Keratinocyte (primary cell): ENCODE results near the gene TBC1D9B. TPM values are rescaled to one million over a fixed set of nuclear protein-coding genes. Genes with fewer than 3 reads are reported as not detected.

Experiments
- DNase-seq: peaks from one replicate; pipeline ENCODE4 v3.0.0-alpha.2; 2011; ENCODE audit warnings: low read depth, missing footprints, low spot score
- FAIRE-seq: peaks from 2 replicates; lab custom pipeline; 2011; peaks lifted over from hg19 to GRCh38; lab: Jason Lieb, UNC
- H2AFZ ChIP-seq: 2 replicates; pipeline ENCODE4 v1.6.0; 2012; ENCODE audit warnings: low read length, control low read depth, inconsistent platforms; ENCODE audit not compliant: control insufficient read depth
- H3K27ac ChIP-seq: 2 replicates; pipeline ENCODE4 v1.5.1; 2011; ENCODE audit warnings: low read length; ENCODE audit not compliant: control insufficient read depth, insufficient read depth
- H3K27me3 ChIP-seq: 3 replicates; pipeline ENCODE4 v1.6.0; 2011; ENCODE audit warnings: low read length; ENCODE audit not compliant: control insufficient read depth, insufficient read depth; ENCODE audit errors: extremely low read depth
- H3K36me3 ChIP-seq, 2 experiments: 2 replicates in 1 of 2; 3 replicates in 1 of 2; pipeline ENCODE4 v1.5.1; 2011; ENCODE audit warnings: low read length in 2 of 2, mild to moderate bottlenecking in 1 of 2; ENCODE audit not compliant: control insufficient read depth in 2 of 2, insufficient read depth in 2 of 2; ENCODE audit errors: extremely low read depth in 1 of 2
- H3K4me1 ChIP-seq: 3 replicates; pipeline ENCODE4 v1.5.1; 2011; ENCODE audit warnings: low read length; ENCODE audit not compliant: control insufficient read depth, insufficient read depth; ENCODE audit errors: extremely low read depth
- H3K4me2 ChIP-seq: 3 replicates; pipeline ENCODE4 v1.6.0; 2011; ENCODE audit warnings: low read depth, low read length; ENCODE audit not compliant: control insufficient read depth, insufficient read depth; ENCODE audit errors: extremely low read depth
- H3K4me3 ChIP-seq, 3 experiments: fragments of 200-600 bp in 1 of 3; sonication (generic) in 1 of 3; 2 replicates in 2 of 3; 3 replicates in 1 of 3; pipeline ENCODE4 v1.5.1; 2011 to 2016; ENCODE audit warnings: low read length in 3 of 3, mild to moderate bottlenecking in 3 of 3, control low read depth in 2 of 3, inconsistent platforms in 1 of 3, low read depth in 1 of 3, mixed read lengths in 1 of 3, mixed run types in 1 of 3, moderate library complexity in 1 of 3; ENCODE audit not compliant: control insufficient read depth in 2 of 3, insufficient read depth in 2 of 3; ENCODE audit errors: extremely low read depth in 1 of 3
- H3K79me2 ChIP-seq: 2 replicates; pipeline ENCODE4 v1.6.0; 2012; ENCODE audit warnings: low read length; ENCODE audit not compliant: control insufficient read depth, insufficient read depth
- H3K9ac ChIP-seq: 3 replicates; pipeline ENCODE4 v1.6.0; 2011; ENCODE audit warnings: low read length; ENCODE audit not compliant: control insufficient read depth, insufficient read depth; ENCODE audit errors: extremely low read depth
- H3K9me1 ChIP-seq: 3 replicates; pipeline ENCODE4 v1.6.0; 2011; ENCODE audit warnings: low read length; ENCODE audit not compliant: control insufficient read depth, insufficient read depth; ENCODE audit errors: extremely low read depth
- H3K9me3 ChIP-seq: 2 replicates; pipeline ENCODE4 v1.5.1; 2012; ENCODE audit warnings: low read depth, low read length; ENCODE audit not compliant: control insufficient read depth
- H4K20me1 ChIP-seq: 3 replicates; pipeline ENCODE4 v1.6.0; 2011; ENCODE audit warnings: low read length; ENCODE audit not compliant: control insufficient read depth, insufficient read depth; ENCODE audit errors: extremely low read depth
- CTCF ChIP-seq, 3 experiments: IDR thresholded peaks in 1 of 3; conservative IDR thresholded peaks in 1 of 3; optimal IDR thresholded peaks in 1 of 3; 2 replicates in 2 of 3; 3 replicates in 1 of 3; pipeline versions ENCODE3 to v1.5.1; 2011; ENCODE audit warnings: low read length in 3 of 3, mild to moderate bottlenecking in 3 of 3, moderate library complexity in 2 of 3, control low read depth in 1 of 3, inconsistent platforms in 1 of 3; ENCODE audit not compliant: insufficient read depth in 2 of 3; ENCODE audit errors: extremely low read depth in 1 of 3
- EZH2 ChIP-seq: IDR thresholded peaks from one replicate; pipeline ENCODE4 v1.6.1; 2012; ENCODE audit warnings: inconsistent platforms, mild to moderate bottlenecking, low read length, moderate library complexity
- dilution Hi-C: fragments of 300-500 bp; cut with MboI; formaldehyde crosslinking; loops from one replicate; pipeline ENCODE4 v1.7.0; 2020; ENCODE audit warnings: low sequenced_read_pairs; ENCODE audit not compliant: extremely low pct_ligation_motif_present
- polyA plus RNA-seq, 5 experiments: library from polyadenylated mRNA; depleted of rRNA in 3 of 5; stranded (reverse) in 3 of 5; stranded (forward) in 1 of 5; unstranded in 1 of 5; fragments of >200 nt; gene quantifications; 1 replicate in 1 of 5; 2 replicates in 3 of 5; 3 replicates in 1 of 5; pipeline versions ENCODE4 v1.2.1 to v1.2.3, GENCODE V29; 2011 to 2012; ENCODE audit warnings: missing spikeins in 2 of 5, low read depth in 1 of 5, low replicate concordance in 1 of 5

The TBC1D9B gene
- polyA plus RNA-seq, 1 donor (not counting 4 experiments of a cell fraction or from before 2014, with no cell fraction given) = 51.4 TPM

DNA sequence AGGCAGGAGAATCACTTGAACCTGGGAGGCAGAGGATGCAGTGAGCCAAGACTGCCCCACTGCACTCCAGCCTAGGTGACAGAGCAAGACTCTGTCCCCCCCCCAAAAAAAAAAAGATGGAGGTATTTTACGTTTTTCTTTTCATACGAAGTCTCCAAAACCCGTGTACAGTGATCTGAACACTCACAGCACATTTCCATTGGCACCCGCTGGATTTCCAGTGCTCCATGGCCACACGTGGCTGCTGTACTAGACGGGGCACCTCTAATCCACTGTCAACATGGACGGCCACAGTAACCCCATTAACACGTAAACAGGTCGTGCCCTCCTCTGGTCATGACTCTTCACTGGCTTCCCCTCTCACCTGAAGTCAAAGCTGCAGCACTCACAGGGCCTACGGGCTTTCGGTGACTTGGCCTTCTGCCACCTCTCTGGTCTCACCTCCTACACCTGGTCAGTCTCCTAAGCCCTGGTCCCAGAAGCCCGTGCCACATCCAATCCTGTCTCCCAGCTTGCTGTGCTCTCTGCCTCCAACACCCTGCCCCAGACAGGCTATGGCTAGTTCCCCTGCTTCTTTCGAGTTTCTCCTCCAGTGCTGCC is 22.1 kb downstream of the TBC1D9B start:
- TF ChIP-seq CTCF (optimal IDR thresholded peaks at IDR 0.05 in 1 of 3, IDR thresholded peaks at IDR 0.05 in 1 of 3, conservative IDR thresholded peaks at IDR 0.05 in 1 of 3; ENCODE audit: extremely low read depth in 1 of 3, insufficient read depth in 2 of 3, low read length in 3 of 3) = no peak
- TF ChIP-seq EZH2 = no peak
- Histone ChIP-seq H3K79me2 (no peaks in the 10 kb centered on the region), H3K36me3 (peaks cover 44 to 46% of the 10 kb centered on the region in 2 experiments), H3K9ac (no peak overlapping the region), H2AFZ (no peak overlapping the region), H3K4me2 (no peak overlapping the region), H3K27me3 (no peaks in the 10 kb centered on the region), H3K9me1 (no peaks in the 10 kb centered on the region), H3K4me1 (no peaks in the 10 kb centered on the region), H3K9me3 (peaks cover 10% of the 10 kb centered on the region), H4K20me1 (no peaks in the 10 kb centered on the region), H3K27ac (no peak overlapping the region), H3K4me3 (no peak overlapping the region)
- FAIRE-seq (no peak), DNase-seq (no peak)
- dilution Hi-C loops = no loop called here

DNA sequence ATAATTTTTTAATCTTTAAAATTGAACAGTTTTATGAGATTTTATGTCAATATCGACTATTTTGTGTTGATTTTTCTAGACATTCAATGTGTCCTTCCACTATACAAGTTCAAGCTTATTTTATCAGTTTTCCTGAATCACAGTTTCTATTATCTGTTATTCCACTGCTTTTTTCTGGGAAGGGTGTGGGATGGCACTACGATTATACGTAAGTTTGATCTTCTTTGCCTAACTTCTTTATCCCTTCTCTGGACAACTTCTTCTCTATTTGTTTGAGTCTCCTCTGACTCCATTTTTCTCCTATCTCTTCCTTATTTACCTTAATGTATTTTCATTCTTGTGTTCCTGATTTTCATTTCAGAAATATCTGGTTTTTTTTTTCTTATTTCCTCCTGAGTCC is 24.5 kb downstream of the TBC1D9B start:
- no peak overlapping the region for H3K4me3 ChIP-seq
- H3K27ac ChIP-seq = no peak overlapping the region
- H3K27me3 ChIP-seq = no peaks in the 10 kb centered on the region
- peaks cover 28 to 46% of the 10 kb centered on the region in 2 experiments for H3K36me3 ChIP-seq
- peaks cover 10% of the 10 kb centered on the region for H3K9me3 ChIP-seq
- no peaks in the 10 kb centered on the region for H3K9me1 ChIP-seq
- H2AFZ ChIP-seq = no peak overlapping the region
- FAIRE-seq (peak; percentile 17), DNase-seq (no peak)
- no peak overlapping the region for H3K4me2 ChIP-seq
- H4K20me1 ChIP-seq = no peaks in the 10 kb centered on the region
- dilution Hi-C loops = no loop called here
- H3K4me1 ChIP-seq = no peaks in the 10 kb centered on the region
- H3K79me2 ChIP-seq = no peaks in the 10 kb centered on the region
- H3K9ac ChIP-seq = no peak overlapping the region
- TF ChIP-seq CTCF (optimal IDR thresholded peaks at IDR 0.05 in 1 of 3, IDR thresholded peaks at IDR 0.05 in 1 of 3, conservative IDR thresholded peaks at IDR 0.05 in 1 of 3; ENCODE audit: extremely low read depth in 1 of 3, insufficient read depth in 2 of 3, low read length in 3 of 3) = no peak
- no peak for TF ChIP-seq EZH2
